ENCODE data around the gene OSCAR.

GRCh38 chr19:54074851-54075250 lies 25.8 kb downstream of the OSCAR start:
- TF ChIP-seq CTCF (IDR thresholded peaks at IDR 0.05) = no peak
- TF ChIP-seq POLR2A (IDR thresholded peaks at IDR 0.05) = no peak
- TF ChIP-seq POLR2AphosphoS5 (IDR thresholded peaks at IDR 0.05; ENCODE audit: insufficient read depth in 1 of 2, low read depth in 1 of 2) = no peak
